Neural cell (in vitro differentiated cells): ENCODE data around the gene PPP2R3A.

Experiments
- EP300 ChIP-seq: fragments of 450-650 bp; conservative IDR thresholded peaks from 2 replicates; pipeline ENCODE4 v1.6.1; 2014; ENCODE audit warnings: antibody characterized with exemption, mild to moderate bottlenecking, moderate library complexity; ENCODE audit not compliant: poor library complexity, severe bottlenecking
- RAD21 ChIP-seq: fragments of 450-650 bp; conservative IDR thresholded peaks from 2 replicates; pipeline ENCODE4 v1.6.1; 2014; ENCODE audit warnings: antibody characterized with exemption, mild to moderate bottlenecking, moderate library complexity
- TAF1 ChIP-seq: IDR thresholded peaks from 2 replicates; pipeline ENCODE4 v1.6.1; 2012; ENCODE audit warnings: low read depth
- TF ChIP-seq, protein P1 (sequence below): fragments of 450-650 bp; IDR thresholded peaks from 2 replicates; pipeline ENCODE4 v1.5.1; 2014; ENCODE audit warnings: antibody characterized with exemption, mild to moderate bottlenecking, moderate library complexity; ENCODE audit not compliant: poor library complexity, severe bottlenecking

DNA sequence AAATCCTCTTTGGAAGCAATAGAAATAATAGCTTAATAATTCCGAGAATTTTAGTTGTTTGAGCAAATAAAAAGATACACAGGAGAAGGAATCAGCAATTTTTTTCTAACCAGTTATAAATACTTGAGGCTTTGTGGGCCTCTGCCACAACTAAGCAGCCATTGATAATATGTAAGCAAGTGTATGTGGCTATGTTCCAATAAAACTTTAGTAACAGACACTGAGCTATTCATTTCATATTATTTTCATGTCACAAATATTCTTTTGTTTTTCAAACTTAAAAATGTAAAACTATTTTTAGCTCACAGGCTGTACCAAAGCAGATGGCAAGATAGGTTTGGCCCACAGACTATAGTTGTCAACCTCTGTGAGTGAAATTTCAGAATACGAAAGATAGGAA is 145.0 kb downstream of the PPP2R3A start:
- TF ChIP-seq, protein P1, sequence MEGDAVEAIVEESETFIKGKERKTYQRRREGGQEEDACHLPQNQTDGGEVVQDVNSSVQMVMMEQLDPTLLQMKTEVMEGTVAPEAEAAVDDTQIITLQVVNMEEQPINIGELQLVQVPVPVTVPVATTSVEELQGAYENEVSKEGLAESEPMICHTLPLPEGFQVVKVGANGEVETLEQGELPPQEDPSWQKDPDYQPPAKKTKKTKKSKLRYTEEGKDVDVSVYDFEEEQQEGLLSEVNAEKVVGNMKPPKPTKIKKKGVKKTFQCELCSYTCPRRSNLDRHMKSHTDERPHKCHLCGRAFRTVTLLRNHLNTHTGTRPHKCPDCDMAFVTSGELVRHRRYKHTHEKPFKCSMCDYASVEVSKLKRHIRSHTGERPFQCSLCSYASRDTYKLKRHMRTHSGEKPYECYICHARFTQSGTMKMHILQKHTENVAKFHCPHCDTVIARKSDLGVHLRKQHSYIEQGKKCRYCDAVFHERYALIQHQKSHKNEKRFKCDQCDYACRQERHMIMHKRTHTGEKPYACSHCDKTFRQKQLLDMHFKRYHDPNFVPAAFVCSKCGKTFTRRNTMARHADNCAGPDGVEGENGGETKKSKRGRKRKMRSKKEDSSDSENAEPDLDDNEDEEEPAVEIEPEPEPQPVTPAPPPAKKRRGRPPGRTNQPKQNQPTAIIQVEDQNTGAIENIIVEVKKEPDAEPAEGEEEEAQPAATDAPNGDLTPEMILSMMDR = no peak
- TF ChIP-seq RAD21 = no peak
- TF ChIP-seq TAF1 = no peak
- no peak for TF ChIP-seq EP300
